Measurements from ENCODE around the gene SPAG7. TPM values are rescaled to one million over a fixed set of nuclear protein-coding genes. Genes with fewer than 3 reads are reported as not detected.
A peak's percentile ranks its signal among the peaks of the same experiment; 100 is the strongest.

The SPAG7 gene
- total and polyA plus RNA-seq, 2 of the 8 experiments (the other 6 are each of a cell fraction or from before 2014, with no cell fraction given) = 74.2 to 81.9 TPM

DNA sequence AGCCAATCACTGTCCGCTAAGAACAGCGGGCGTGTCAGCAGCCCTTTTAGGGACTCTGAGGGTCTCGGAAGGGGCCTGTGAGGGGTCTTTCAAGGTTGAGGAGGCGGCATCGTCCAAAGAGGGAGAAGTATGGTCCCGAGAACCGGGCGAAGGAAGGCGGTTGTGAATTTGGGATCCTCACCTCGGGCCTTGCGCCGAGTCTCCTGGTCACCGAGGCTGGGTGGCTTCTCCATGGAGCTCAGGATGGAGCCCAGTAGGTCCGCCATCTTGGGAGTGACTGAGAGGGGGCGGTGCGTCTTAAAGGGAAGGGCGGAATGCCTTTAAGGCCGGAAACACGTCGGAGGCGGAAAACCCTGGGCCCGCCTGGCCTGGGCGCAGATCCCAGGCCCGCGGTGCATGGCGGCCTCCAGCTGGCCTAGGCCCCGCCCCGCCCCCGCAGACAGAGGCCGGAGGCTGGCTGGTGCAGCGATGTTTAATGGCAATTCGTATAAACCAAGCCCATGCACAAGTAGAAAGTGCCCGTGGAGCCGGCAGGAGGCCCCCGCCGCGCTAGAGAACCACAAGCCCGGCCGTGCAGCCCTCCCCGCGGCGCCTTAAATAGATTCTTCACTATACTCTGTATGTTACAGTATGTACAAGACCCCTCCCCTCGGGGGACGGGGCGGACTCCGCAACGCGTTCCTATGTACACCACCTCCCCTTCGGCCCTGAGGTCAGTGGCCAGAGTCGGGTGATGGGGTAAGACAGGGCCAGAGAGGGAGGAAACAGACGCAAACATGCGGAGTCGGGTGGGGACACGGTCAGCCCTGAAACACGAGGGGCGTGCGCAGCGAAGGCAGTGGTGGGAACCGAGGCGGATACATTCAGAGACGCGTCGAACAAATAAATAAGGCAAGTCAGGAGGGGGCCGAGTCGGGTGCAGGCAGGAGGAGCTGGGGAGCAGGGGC, at the start of gene SPAG7 (continued):
- TF ChIP-seq CBX5 (IDR thresholded peaks at IDR 0.05; ENCODE audit: low read depth, low read length) = no peak
- TF ChIP-seq RXRA (IDR thresholded peaks at IDR 0.05; ENCODE audit: insufficient read depth, low read depth, low read length) = no peak
- TF ChIP-seq SRF (IDR thresholded peaks at IDR 0.05; ENCODE audit: low read depth, low read length) = peak; percentile 43; the same call in 1 of the 2 replicates
- peak; percentile 64; the same call in 1 of the 2 replicates for TF ChIP-seq TEAD4 (IDR thresholded peaks at IDR 0.05; ENCODE audit: low read depth, low read length)
- TF ChIP-seq ZNF274 (IDR thresholded peaks at IDR 0.05; ENCODE audit: borderline replicate concordance, extremely low read depth, low read length) = no peak
- TF ChIP-seq RFX5 (IDR thresholded peaks at IDR 0.05; ENCODE audit: borderline replicate concordance, low read depth, low read length) = no peak
- no peak for TF ChIP-seq SUZ12 (IDR thresholded peaks at IDR 0.05; ENCODE audit: low read length)
- peak; percentile 33 to 78; a peak in 3 of 4 replicates for TF ChIP-seq SIN3A (conservative IDR thresholded peaks at IDR 0.05 in 1 of 2, IDR thresholded peaks at IDR 0.05 in 1 of 2; ENCODE audit: low read depth in 1 of 2, low read length in 2 of 2)
- peak; percentile 93 for TF ChIP-seq PHF8 (conservative IDR thresholded peaks at IDR 0.05; ENCODE audit: low read depth, low read length)
- peak; percentile 81 for TF ChIP-seq POLR2AphosphoS5 (IDR thresholded peaks at IDR 0.05; ENCODE audit: low read depth, low read length)
- no peak for TF ChIP-seq BCL11A (IDR thresholded peaks at IDR 0.05; ENCODE audit: low read depth in 2 of 2, low read length in 2 of 2)
- peak; percentile 5 for TF ChIP-seq NANOG (IDR thresholded peaks at IDR 0.05; ENCODE audit: insufficient read depth, low read depth, low read length, poor library complexity, severe bottlenecking)
- no peak for TF ChIP-seq ATF2 (IDR thresholded peaks at IDR 0.05; ENCODE audit: low read length)
